NCI-H1417 (cell line): ENCODE results near the gene ZNF497.

Experiments
- DNase-seq, 3 experiments: peaks; one replicate each; lab custom pipeline; 2025; lab: John Stamatoyannopoulos, UW

Gene ZNF497

DNA sequence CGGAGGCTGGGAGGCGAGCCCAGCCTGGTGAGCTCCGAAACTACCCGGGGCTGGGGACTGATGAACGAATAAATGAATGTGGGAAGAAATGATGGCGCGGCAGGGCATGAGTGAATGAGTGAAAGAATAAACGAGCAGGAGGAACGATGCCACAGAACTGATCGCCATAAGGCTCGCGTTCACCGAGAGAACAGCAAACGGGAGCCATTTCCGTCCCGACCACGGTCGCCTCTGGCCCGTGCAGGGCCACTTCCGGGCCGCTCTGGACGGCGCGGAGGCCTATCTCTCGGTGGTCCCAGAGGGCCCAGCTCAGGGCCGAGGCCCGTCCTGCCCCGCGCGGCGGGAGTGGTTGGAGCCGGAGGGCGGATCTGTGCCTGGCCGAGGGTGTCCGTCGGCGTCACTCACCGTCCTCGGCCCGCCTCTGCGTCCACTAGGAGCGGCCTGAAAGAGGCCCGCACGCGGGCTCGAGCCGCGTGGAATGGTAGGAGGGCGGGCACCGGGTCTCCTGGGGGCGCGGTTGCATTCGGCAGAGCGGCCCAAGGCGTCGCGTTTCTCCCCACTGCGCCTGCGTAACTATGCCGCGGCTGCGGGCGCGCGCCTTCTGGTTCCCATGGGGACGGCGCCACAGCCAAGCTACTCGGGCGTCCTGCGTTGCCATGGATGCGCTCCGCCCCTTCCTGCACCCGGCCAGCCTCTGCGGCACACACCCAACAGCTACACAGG lies at the start of gene ZNF497:
Gene ZNF497 (minus strand): TSS at position 480 of the 723 bp plus-strand sequence. CDS start 5,116 bp downstream, outside the sequence.
- peak; percentile 98 for DNase-seq

DNA sequence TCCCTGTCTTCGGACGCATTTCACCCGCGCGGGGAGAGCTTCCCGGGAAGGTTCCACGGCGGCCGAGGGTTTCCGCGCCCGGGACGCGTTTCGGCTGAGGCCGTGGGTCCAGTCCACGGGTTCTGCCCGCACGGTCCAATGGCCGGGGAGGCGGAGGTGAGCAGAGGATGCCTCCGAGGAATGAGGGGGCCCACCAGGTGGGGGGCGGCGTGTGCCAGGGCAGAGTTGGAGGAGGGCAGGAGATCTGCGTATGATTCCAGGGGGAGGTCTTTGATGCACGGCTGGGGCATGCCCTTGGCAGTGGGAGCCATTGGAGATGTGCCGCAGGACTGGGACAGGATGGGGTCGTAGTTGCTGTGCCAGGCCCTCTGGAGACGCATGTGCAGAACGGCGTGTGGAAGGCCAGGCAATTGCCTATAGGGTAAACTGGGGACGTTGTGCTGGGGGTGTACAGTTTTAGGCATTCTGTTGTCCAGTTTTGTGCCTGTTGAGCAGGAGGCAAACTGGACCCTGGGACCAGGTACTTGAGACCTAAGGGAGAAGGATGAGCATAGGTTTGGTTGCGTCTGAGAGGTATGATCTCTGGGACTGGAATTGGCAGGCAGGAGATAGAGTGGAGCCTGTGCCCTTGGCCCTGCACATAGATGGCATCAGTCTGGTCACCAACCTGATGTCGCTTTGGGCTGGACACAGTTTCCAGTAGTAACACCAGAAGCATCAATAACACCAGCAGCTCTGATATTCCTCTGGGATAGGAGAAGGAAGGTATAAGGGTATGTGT lies 46.6 kb upstream of the ZNF497 start:
- DNase-seq = peak in 2 of 3 experiments; percentile 50 to 53

DNA sequence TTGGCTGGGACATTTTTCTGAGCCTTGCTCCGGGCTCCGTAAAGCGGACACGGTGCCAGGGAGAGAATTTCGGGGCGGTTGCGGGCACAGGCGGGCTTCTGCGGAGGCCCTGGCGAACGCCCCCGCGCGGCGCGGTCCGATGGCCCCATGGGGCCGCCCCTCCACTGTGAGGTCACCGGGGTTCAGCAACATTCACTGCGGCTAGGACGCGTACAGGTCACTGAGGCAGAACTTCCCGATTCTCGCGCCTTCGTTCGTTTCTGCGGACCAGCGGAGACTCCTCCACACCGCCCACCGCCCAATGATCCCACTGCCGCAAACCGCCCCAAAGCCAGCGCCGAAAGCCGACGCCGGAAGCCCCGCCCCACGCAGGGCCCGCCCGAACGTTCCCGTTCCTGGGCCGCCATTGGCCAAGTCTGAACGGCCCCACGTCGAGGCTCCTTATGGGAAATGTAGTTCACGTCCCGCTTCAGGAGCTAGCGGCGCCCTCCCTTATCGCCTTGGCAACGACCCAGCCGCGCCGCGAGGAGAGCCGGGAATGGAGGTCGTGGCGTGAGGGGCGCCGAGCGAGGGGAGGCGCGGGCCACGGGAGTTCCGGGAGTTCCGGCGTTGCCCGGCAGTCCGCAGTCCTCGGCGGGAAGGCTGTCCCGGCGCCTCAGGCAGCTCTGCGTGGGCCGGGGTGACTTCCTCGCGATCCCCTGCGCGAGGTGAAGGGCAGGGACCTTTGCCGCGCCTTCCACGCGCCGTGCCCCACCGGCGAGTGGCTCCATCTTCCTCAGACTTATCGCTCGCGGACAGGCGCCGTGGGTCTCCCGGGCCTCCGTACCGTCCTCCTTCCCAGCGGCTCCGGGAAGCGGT lies 45.8 kb upstream of the ZNF497 start, which contains the start of gene ZNF584:
Gene ZNF584 (plus strand): TSS at position 498 of the 858 bp plus-strand sequence. CDS start 499 bp downstream, outside the sequence.
- peak; percentile 93 to 97 (median 96) for DNase-seq

DNA sequence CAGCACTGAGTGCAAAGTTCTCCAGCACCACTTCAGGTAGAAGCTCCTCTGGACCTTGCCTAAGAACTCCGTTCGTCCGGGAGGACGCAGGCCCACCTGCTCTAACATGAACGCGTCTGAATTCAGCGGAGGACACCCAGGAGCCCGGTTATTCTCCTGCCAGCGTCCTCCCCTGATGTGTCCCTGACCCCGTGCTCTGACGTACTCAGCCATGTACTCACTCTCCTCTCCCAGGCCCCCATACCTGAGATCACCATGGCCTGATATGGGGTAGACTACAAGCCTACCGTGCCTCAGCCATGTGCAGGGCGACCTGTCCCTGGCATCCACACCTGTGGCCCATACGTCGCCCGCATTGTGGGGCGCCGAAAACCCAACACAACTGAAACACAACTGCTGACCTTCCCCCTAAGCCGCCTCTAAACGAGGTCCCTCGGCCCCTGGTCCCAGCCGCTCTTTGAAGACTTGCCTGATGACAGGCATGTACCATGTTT lies 45.2 kb upstream of the ZNF497 start:
- peak in 2 of 3 experiments; percentile 51 to 68 for DNase-seq

DNA sequence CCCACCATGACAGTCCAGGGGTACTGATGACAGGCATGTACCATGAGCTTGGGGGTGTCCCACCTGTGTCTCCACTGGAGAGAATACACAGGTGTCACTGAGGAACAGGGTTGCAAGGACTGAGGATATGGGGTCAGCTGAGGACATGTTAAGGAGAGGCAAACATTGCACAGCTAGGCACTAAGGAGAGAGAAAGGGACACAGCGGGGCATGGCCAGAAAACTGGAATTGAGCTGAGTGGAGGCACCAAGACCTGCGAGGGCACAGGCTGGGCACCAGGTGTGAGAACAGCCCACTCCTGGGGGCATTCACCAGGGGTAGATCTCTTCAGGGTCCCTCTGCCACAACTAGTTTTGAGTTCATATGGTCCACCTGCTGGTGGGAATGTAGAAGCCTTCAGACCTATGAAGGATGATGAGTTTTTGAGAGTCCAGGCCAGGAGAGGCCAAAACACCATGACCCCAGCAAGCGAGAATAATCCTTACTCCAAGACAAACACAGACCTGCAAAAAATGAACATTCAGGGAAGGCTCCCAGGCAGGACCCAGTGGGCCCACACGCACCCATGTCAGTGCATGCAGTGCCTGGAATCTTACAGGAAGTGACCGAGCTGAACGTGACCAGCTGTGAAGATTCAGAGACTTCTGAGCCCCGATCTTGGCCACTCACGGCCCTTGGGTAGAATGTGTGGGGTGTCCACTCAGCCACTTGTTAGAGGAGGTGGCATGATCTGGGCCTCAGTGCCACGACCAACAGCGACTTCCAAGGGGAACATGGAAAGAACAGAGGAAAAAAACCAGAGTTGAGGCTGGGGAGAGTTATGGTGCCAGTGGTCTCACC lies 44.5 kb upstream of the ZNF497 start:
- peak in 1 of 3 experiments; percentile 22 for DNase-seq

DNA sequence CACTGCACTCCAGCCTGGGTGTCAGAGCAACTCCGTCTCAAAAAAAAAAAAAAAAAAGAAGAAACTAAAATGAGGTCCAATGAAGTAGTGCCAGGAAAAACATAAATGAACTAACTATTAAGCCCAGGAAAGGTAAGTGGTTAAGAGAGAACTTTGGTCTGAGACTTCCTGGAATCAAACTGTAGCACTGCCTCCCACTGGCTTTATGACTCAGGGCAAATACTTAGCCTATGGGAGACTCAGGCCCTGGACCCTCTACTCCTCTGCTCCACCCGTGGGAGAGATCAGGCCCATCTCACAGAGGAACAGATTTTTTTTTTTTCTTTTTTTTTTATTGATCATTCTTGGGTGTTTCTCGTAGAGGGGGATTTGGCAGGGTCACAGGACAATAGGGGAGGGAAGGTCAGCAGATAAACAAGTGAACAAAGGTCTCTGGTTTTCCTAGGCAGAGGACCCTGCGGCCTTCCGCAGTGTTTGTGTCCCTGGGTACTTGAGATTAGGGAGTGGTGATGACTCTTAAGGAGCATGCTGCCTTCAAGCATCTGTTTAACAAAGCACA lies 41.4 kb upstream of the ZNF497 start:
- DNase-seq = peak in 1 of 3 experiments; percentile 35

DNA sequence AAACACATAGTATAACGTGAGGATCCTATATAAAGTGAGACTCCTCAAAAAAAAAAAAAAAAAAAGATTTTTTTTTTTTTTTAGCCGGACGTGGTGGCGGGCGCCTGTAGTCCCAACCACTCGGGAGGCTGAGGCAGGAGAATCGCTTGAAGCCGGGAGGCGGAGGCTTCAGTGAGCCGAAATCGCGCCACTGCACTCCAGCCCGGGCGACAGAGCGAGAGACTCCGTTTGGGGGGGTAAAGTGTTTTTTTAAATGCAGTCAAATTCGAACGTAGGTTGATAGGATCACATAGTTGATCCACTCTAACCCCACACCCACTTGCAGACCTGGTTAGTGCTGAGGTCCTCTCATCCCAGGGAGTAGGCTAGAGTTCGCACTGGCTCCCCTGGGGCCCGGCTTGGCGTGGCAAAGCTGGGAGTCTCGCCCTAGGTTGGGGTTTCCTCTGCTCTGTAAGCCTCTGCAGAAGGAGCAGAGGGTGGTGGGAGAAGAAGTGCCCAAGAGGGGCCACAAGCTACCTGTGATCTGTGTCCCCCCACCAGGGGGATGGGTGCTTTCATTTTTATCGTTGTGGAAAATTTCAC lies 39.4 kb upstream of the ZNF497 start:
- no peak for DNase-seq

DNA sequence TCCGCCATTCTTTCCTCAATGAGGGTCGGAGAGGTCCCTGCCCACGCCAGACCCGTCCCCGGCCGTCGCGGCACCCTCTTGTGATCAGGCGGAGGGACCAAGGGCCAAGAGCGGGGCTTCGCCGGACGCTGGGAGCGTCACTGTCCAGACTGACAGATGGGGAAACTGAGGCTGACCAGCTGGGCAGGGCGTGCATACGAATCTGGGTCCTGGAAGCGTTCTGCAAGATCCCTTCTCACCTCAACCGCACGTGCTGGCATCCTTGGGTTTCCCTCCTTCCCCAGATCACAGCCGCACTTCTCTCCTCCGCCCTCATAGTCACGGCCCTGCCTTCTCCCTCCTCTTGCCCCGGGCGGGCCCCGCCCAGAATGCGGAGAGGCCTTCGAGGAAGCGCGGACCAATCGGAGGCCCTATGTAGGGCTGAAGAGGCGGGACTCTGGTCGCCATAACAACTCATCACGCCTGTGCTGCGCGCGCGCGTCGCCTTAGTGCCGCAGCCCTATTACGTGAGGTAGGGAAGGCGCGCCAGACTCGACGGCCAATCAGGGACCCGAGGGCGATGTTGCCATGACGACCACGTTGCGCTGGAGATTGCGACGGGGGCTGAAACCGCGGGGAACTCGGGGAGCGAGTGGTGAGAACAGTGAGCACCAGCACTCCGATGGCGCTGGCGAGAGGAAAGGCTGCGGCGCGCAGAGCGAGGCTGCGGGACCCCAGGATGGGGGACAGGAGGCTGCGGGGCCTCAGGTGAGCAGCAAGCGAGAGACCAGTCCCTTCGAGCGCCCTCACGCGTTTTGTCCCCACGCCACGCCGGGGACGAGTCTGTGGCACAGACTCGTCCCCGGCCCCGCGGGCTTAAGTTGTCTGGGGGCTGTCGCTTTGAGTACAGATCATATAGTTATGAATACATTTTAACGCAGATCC lies 38.6 kb upstream of the ZNF497 start:
- peak; percentile 99 to 100 (median 99) for DNase-seq

DNA sequence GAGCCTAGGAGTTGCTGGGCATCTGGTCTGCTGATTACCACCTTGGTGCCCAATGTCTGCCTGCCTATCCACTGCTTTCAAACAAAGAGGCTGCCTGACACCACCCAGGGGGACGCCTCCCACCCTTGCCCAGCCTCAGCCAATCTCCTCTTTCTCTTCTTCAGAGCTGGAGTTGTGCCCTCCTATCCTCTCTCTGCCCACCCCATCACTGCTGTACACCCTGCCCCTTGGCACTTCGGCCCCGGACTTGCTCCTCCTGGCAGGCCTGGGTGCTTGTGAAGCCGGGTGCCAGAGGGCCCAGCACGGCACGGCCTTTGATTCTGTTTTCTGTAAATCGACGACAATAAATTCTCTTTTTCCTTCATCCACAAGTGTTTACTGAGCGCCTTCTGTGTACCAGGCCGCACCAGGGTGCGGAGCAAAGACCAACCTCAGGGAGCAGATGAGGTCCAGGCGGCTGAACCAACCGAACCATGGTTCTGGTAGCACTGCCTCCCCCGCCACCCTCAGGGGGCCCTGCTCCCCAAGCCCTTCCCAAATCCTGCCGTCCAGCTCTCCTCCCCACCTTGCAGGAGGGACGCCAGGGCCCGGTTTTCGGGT lies 37.9 kb upstream of the ZNF497 start:
- peak in 2 of 3 experiments; percentile 69 to 83 for DNase-seq

DNA sequence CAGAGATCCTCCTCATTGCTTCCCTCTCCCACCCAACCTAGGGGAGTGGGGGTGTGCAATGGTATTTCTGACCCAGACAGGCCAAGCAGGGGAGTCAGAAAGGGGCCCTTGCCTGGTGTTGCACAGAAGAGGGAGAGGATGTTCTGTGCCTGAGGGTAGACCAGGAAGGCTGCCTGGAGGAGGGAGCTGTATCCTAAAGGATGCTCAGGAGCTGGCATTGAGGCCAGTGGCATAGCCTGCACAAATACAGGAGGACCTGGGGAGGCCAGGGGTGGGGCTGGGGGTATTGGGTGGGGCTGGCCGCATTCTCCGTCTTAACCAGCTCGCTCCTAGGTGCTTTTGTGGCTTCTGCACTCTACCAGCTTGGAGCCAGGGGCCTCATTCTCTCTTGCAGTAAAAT lies 37.4 kb upstream of the ZNF497 start:
- no peak for DNase-seq

DNA sequence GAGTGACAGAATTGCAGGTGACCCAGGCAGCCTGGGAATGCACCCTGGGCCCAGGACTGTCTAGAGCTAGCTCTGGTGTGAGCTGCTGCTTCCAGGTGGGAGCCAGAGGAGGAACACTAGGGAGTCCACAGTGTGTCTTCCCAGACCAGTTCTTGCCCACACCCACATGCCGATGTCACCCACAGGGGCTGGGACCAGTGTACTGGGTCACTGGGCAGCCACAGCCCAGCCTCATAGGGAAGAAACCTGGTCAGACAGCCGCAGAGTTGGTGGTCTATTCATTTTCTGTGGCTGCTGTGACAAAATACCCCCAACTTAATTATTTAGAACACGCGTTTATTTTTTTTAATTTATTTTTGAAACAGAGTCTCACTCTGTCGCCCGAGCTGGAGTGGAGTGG lies 36.0 kb upstream of the ZNF497 start:
- DNase-seq = no peak

DNA sequence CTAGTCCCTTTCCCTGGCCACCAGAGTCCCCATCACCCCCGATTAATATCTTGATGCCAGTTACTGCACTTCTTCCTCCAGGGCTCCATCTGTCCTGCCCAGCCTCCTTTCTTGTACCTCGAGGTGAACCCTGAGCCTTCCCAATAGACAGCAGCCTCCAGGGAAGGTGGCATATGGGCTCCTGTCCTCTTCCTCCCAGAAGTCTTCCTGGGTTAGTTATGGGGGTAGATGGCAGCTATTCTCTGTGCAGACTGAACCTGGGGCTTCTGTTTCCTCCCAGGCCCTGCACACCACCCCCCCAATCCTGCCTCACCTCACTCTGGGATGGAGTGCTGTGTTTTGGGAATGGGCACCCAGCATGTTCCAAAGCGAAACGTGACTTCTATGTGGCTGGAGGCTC lies 35.5 kb upstream of the ZNF497 start:
- no peak for DNase-seq

DNA sequence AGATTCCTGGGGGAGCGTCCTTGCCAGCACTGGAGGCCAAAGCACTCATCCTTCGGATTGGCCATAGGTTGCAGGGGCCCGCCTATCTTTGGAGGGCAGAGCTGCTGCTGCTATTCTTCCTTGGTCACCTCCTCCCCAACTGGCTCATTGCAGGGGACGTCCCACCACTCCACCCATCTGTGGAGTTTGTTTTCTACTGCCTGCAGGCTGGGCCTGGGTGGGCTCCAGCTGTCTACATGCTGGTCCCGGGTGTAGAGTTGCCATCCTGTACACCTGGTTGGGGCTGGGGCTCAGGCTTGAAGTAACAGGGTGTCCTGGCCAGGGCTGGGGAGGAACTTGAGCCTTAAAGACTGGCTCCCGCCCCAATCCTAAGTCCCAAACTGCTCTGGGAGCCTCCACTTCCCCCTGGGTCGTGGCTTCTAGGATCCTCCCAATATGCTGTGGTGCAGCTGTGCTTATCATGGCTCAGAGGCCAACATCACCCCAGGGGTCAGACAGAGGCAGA lies 35.0 kb upstream of the ZNF497 start:
- no peak for DNase-seq

DNA sequence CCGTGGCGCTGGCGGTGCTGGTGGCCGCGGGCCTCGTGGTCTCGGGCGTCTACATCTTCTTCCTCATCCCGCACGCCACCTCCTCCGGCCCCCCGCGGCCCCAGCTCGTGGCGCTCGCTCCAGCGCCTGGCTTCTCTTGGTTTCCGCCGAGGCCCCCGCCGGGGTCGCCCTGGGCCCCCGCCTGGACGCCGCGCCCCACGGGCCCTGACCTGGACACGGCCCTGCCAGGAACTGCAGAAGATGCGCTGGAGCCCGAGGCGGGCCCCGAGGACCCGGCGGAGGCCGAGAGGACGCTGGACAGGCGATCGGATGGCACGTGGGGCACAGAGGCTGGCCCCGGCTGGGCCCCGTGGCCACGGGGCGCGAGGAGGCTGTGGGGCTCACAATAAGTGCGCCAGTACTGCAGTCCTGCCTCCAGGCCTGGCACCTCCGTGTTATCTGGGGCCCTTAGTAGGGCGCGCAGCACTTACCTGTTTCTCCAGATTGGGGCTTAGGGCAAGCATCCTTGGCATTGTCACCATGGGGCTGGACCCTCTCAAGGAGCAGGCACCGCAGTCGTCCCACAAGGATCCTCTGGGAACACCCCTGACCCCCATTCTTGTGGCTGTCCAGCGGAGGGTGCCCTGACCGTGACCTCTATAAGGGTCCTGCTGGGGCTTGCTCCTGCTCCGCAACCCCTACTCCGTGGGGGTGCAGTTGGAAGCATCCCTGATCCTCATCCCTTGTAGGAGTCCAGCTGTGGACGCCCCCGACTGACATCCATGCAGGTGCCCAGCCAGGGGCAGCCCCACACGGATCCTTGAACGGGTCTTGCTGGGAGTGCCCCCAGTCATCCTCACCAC lies 34.4 kb upstream of the ZNF497 start:
- no peak for DNase-seq

DNA sequence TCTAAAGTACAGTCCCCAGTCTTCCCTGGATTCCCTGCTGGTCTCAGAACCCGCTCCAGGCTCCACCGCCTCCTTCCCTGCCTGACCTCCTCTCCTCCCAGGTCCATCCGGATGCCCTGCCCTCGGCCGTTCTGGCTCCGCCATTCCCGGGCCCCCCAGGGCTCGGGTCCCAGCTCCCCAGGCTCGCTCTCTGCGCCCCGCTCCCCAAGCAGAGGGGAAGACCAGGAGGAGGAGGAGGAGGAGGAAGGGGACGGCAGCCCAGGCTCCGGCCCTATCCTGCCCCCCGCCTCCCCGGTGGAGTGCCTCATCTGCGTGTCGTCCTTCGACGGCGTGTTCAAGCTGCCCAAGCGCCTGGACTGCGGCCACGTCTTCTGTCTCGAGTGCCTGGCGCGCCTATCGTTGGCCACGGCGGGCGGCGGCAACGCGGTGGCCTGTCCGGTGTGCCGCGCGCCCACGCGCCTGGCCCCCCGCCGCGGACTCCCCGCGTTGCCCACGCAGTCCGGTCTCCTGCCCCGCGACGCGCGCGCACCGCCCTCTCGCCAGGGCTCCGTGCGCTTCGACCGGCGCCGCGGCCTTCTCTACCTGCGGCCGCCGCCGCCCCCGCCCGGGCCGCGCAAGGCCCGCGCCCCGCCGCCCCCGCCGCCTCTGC lies 33.6 kb upstream of the ZNF497 start:
- no peak for DNase-seq

DNA sequence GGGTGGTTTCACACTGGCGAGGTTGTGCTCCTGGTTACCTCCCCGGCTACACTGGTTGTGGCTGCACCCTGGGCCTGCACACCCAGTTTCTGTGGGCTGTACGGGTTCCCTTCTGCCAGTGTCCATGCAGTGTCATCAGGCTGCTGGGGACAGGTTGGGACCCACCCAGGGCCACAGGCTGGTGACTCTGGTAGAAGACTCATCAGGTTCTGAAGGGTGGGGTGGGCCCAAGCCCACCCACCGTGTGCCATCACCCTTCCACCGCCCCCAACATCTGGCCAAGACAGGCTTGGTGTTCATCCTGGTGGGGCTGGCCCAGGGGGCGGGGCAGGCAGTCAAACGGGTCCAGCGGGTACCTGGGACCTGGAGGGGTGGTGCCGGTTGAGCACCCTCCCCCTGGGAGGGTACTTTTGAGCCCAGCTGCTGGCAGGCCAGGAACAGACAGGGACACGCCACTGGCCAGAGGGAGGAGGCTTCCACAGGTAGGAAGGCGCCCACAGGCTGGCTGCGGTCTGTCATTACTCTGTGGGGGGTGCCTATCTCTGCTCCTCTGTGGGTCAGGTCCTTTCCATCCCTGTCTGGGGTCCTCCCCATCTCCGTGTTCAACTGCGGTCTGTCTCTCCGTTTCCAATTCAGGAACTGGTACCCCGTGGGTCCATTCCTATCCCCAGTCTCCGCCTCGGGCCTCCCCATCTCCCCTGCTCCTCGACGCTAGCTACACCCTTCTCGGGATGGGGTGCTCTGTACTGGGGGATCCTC lies 32.8 kb upstream of the ZNF497 start, which contains the start of gene RNF225:
Gene RNF225 (plus strand): TSS at position 437 of the 759 bp plus-strand sequence. CDS start 434 bp downstream, outside the sequence.
- no peak for DNase-seq
